Omental fat pad (tissue), 4 donors: ENCODE results near the gene PLEKHM3. TPM values are rescaled to one million over a fixed set of nuclear protein-coding genes. Genes with fewer than 3 reads are reported as not detected.
"Not testable (repeated sequence)": the region's sequence is repeated elsewhere in the genome, so short reads cannot be mapped to it uniquely, and the experiment has no call there.

Experiments used
- ATAC-seq: fragments of 150-250 bp; one replicate; pipeline ENCODE4 v1.9.1; 2016; ENCODE audit warnings: mild to moderate bottlenecking, moderate library complexity; ENCODE audit not compliant: low FRiP score
- DNase-seq: peaks from one replicate; pipeline ENCODE4 v3.0.0-alpha.2; 2019; ENCODE audit warnings: low spot score
- total RNA-seq, 4 donors: library from RNA; depleted of rRNA; stranded (reverse); fragments of >200 nt; gene quantifications; one replicate each; pipeline ENCODE4 v1.1.0, GENCODE V29; 2016
- TF ChIP-seq, protein P1 (sequence below), 3 donors: fragments of 450-650 bp; IDR thresholded peaks; one replicate each; pipeline ENCODE4 v1.5.1; 2016 to 2017; ENCODE audit warnings: antibody characterized with exemption in 3 of 3, mild to moderate bottlenecking in 3 of 3, moderate library complexity in 2 of 3

PLEKHM3 gene
- total RNA-seq, 4 donors from 2014 or later = 14.1 to 31.4 (median 24.2) TPM

DNA sequence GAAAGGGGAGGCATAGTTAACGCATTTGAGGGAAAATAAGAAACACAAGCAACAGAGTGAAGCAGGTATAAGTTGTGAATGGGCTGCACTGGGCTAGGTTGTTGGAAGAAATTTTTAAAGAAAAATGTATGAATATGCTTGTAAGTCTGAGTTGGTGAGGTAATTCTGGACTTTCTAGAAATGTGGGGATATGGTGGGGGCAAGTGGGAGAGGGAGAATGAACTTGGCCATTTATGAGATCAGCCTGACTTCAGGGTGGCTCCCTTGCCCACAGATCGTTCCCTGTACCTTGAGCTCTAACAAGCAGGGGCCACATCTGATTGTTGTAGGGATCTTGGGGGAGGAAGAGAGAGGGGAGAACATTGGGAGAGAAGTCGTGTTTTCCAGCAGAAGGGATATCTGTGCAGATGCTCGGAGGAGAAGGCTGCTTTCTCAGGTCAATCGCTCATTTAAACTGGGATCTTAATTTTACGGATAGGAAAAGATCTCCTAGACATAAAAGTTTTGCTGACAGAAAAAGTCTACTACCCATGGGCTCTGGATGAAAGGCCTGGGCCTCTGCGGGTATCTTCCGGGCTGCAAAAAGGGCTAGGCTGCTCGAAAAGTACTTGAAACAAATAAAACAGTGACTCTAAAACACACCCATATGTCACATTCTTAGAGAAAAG is 213.1 kb downstream of the PLEKHM3 start:
- DNase-seq = no peak
- ATAC-seq = no peak
- TF ChIP-seq, protein P1, sequence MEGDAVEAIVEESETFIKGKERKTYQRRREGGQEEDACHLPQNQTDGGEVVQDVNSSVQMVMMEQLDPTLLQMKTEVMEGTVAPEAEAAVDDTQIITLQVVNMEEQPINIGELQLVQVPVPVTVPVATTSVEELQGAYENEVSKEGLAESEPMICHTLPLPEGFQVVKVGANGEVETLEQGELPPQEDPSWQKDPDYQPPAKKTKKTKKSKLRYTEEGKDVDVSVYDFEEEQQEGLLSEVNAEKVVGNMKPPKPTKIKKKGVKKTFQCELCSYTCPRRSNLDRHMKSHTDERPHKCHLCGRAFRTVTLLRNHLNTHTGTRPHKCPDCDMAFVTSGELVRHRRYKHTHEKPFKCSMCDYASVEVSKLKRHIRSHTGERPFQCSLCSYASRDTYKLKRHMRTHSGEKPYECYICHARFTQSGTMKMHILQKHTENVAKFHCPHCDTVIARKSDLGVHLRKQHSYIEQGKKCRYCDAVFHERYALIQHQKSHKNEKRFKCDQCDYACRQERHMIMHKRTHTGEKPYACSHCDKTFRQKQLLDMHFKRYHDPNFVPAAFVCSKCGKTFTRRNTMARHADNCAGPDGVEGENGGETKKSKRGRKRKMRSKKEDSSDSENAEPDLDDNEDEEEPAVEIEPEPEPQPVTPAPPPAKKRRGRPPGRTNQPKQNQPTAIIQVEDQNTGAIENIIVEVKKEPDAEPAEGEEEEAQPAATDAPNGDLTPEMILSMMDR (IDR thresholded peaks at IDR 0.05) = no peak

- not testable (repeated sequence) for ATAC-seq, DNase-seq
Measured at GRCh38 chr2:207811658-207812057, 213.7 kb downstream of the PLEKHM3 start.

DNA sequence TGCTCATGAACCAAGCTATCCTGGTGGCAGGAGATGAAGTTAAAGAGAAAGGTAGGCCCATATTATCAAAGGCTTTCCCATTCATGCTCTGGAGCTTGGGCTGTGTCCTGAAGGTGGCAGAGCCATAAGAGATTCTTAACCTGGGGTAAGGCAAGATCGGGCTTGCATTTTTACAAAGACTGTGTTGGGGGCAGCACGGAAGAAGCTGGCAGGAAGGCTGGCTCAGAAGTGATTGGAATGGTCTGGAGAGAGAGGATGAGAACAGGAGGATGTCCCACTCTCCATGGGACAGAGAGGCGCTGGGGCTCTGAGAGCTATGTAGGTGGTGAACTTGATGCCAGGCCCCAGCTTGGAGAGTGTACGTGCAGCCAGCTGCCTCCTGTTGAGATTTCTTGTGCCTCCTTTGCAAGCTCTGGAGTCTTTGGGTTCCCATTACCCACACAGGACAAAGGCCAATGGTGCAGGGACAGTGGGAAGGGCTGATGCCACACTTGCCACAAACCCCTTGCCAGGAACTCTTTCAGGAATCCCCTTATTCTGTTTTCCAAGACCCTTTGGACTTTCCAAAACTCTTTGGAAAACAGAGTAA is 215.0 kb downstream of the PLEKHM3 start:
- ATAC-seq (no peak), DNase-seq (no peak)
- TF ChIP-seq, protein P1 (IDR thresholded peaks at IDR 0.05) = no peak

- TF ChIP-seq, protein P1 (IDR thresholded peaks at IDR 0.05) = no peak
- DNase-seq = no peak
- no peak for ATAC-seq
Measured at GRCh38 chr2:207808119-207808518, 217.2 kb downstream of the PLEKHM3 start.

- no peak for DNase-seq
- TF ChIP-seq, protein P1 (IDR thresholded peaks at IDR 0.05) = no peak
- no peak for ATAC-seq
Measured at GRCh38 chr2:207807516-207807915, 217.8 kb downstream of the PLEKHM3 start.

- ATAC-seq (no peak), DNase-seq (no peak)
- TF ChIP-seq, protein P1 (IDR thresholded peaks at IDR 0.05) = no peak
Measured at GRCh38 chr2:207805566-207806226, 219.6 kb downstream of the PLEKHM3 start.

GRCh38 chr2:207802650-207803049 is 222.7 kb downstream of the PLEKHM3 start:
- ATAC-seq = no peak
- no peak for DNase-seq
- TF ChIP-seq, protein P1 (IDR thresholded peaks at IDR 0.05) = no peak
